HEK293 (cell line): ENCODE data around the gene CDX1.

Experiments
- GLI4 ChIP-seq: fragments of 450-650 bp; formaldehyde crosslinking; IDR thresholded peaks from 2 replicates; pipeline ENCODE4 v1.5.1; 2016; ENCODE audit warnings: missing biosample characterization, missing genetic modification characterization
- IKZF3 ChIP-seq: fragments of 450-650 bp; IDR thresholded peaks from 2 replicates; pipeline ENCODE4 v1.5.0; 2018; ENCODE audit warnings: missing biosample characterization, mild to moderate bottlenecking, missing genetic modification characterization, moderate library complexity
- KLF10 ChIP-seq: fragments of 450-650 bp; IDR thresholded peaks from 2 replicates; pipeline ENCODE4 v1.5.1; 2018; ENCODE audit warnings: missing biosample characterization, mild to moderate bottlenecking, missing genetic modification characterization
- MYNN ChIP-seq: fragments of 450-650 bp; formaldehyde crosslinking; IDR thresholded peaks from 2 replicates; pipeline ENCODE4 v1.5.1; 2016; ENCODE audit warnings: missing biosample characterization, missing genetic modification characterization, borderline replicate concordance
- RBAK ChIP-seq: fragments of 450-650 bp; formaldehyde crosslinking; IDR thresholded peaks from 2 replicates; pipeline ENCODE4 v1.5.1; 2016; ENCODE audit warnings: missing biosample characterization, missing genetic modification characterization
- SALL2 ChIP-seq: fragments of 450-650 bp; formaldehyde crosslinking; IDR thresholded peaks from 2 replicates; pipeline ENCODE4 v1.5.0; 2017; ENCODE audit warnings: missing biosample characterization, mild to moderate bottlenecking, missing genetic modification characterization, borderline replicate concordance
- TRIM28 ChIP-seq: IDR thresholded peaks from 2 replicates; pipeline ENCODE4 v1.6.1; 2011; ENCODE audit warnings: low read length, control low read depth, borderline replicate concordance
- ZBTB7A ChIP-seq: fragments of 450-650 bp; formaldehyde crosslinking; IDR thresholded peaks from 2 replicates; pipeline ENCODE4 v1.5.1; 2016; ENCODE audit warnings: low read depth, missing biosample characterization, missing genetic modification characterization
- ZEB2 ChIP-seq: fragments of 450-650 bp; formaldehyde crosslinking; IDR thresholded peaks from 2 replicates; pipeline ENCODE4 v1.5.1; 2016; ENCODE audit warnings: missing biosample characterization, missing genetic modification characterization
- ZNF133 ChIP-seq: fragments of 450-650 bp; formaldehyde crosslinking; IDR thresholded peaks from 2 replicates; pipeline ENCODE4 v1.5.1; 2016; ENCODE audit warnings: missing biosample characterization, missing genetic modification characterization
- ZNF155 ChIP-seq: fragments of 450-650 bp; formaldehyde crosslinking; IDR thresholded peaks from 2 replicates; pipeline ENCODE4 v1.5.1; 2016; ENCODE audit warnings: missing biosample characterization, missing genetic modification characterization
- ZNF211 ChIP-seq: fragments of 450-650 bp; formaldehyde crosslinking; IDR thresholded peaks from 2 replicates; pipeline ENCODE4 v1.5.1; 2016; ENCODE audit warnings: low read depth, missing biosample characterization, missing genetic modification characterization
- ZNF24 ChIP-seq: fragments of 450-650 bp; formaldehyde crosslinking; IDR thresholded peaks from 2 replicates; pipeline ENCODE4 v1.5.1; 2016; ENCODE audit warnings: missing biosample characterization, missing genetic modification characterization
- ZNF248 ChIP-seq: fragments of 450-650 bp; formaldehyde crosslinking; IDR thresholded peaks from 2 replicates; pipeline ENCODE4 v1.5.1; 2017; ENCODE audit warnings: missing biosample characterization, missing genetic modification characterization
- ZNF302 ChIP-seq: fragments of 450-650 bp; formaldehyde crosslinking; IDR thresholded peaks from 2 replicates; pipeline ENCODE4 v1.5.1; 2016; ENCODE audit warnings: missing biosample characterization, missing genetic modification characterization, low read depth
- ZNF350 ChIP-seq: fragments of 450-650 bp; formaldehyde crosslinking; IDR thresholded peaks from 2 replicates; pipeline ENCODE4 v1.5.0; 2017; ENCODE audit warnings: missing biosample characterization, mild to moderate bottlenecking, missing genetic modification characterization
- ZNF366 ChIP-seq: fragments of 450-650 bp; formaldehyde crosslinking; conservative IDR thresholded peaks from 2 replicates; pipeline ENCODE4 v1.5.1; 2016; ENCODE audit warnings: missing biosample characterization, missing genetic modification characterization
- ZNF394 ChIP-seq: fragments of 450-650 bp; formaldehyde crosslinking; IDR thresholded peaks from 2 replicates; pipeline ENCODE4 v1.5.1; 2016; ENCODE audit warnings: missing biosample characterization, missing genetic modification characterization, mild to moderate bottlenecking, moderate library complexity, borderline replicate concordance
- ZNF416 ChIP-seq: fragments of 450-650 bp; formaldehyde crosslinking; IDR thresholded peaks from 2 replicates; pipeline ENCODE4 v1.5.1; 2016; ENCODE audit warnings: missing biosample characterization, missing genetic modification characterization
- ZNF423 ChIP-seq: fragments of 450-650 bp; formaldehyde crosslinking; IDR thresholded peaks from 2 replicates; pipeline ENCODE4 v1.5.1; 2016; ENCODE audit warnings: missing biosample characterization, missing genetic modification characterization
- ZNF510 ChIP-seq: fragments of 450-650 bp; formaldehyde crosslinking; IDR thresholded peaks from 2 replicates; pipeline ENCODE4 v1.5.1; 2018; ENCODE audit warnings: mild to moderate bottlenecking, missing genetic modification characterization, missing biosample characterization; ENCODE audit not compliant: insufficient replicate concordance
- ZNF514 ChIP-seq: fragments of 450-650 bp; formaldehyde crosslinking; IDR thresholded peaks from 2 replicates; pipeline ENCODE4 v1.5.1; 2016; ENCODE audit warnings: missing biosample characterization, missing genetic modification characterization
- ZNF521 ChIP-seq: fragments of 450-650 bp; formaldehyde crosslinking; IDR thresholded peaks from 2 replicates; pipeline ENCODE4 v1.5.1; 2017; ENCODE audit warnings: missing biosample characterization, mild to moderate bottlenecking, missing genetic modification characterization
- ZNF555 ChIP-seq: fragments of 450-650 bp; formaldehyde crosslinking; conservative IDR thresholded peaks from 2 replicates; pipeline ENCODE4 v1.5.1; 2017; ENCODE audit warnings: missing biosample characterization, mild to moderate bottlenecking, missing genetic modification characterization, inconsistent platforms
- ZNF792 ChIP-seq: fragments of 450-650 bp; formaldehyde crosslinking; IDR thresholded peaks from 2 replicates; pipeline ENCODE4 v1.5.1; 2016; ENCODE audit warnings: missing biosample characterization, missing genetic modification characterization
- ZXDB ChIP-seq: fragments of 450-650 bp; formaldehyde crosslinking; IDR thresholded peaks from 2 replicates; pipeline ENCODE4 v1.5.1; 2016; ENCODE audit warnings: missing biosample characterization, missing genetic modification characterization
- TF ChIP-seq, protein P1 (sequence below): fragments of 450-650 bp; formaldehyde crosslinking; IDR thresholded peaks from 2 replicates; pipeline ENCODE4 v1.5.1; 2016; ENCODE audit warnings: missing biosample characterization, missing genetic modification characterization, borderline replicate concordance
- TF ChIP-seq, protein P2 (sequence below): fragments of 450-650 bp; formaldehyde crosslinking; optimal IDR thresholded peaks from 2 replicates; pipeline ENCODE3; 2016; ENCODE audit warnings: missing biosample characterization, mild to moderate bottlenecking, missing genetic modification characterization
- TF ChIP-seq, protein P3 (sequence below): fragments of 450-650 bp; formaldehyde crosslinking; IDR thresholded peaks from 2 replicates; pipeline ENCODE4 v1.5.1; 2016; ENCODE audit warnings: missing biosample characterization, missing genetic modification characterization
- TF ChIP-seq, protein P4 (sequence below): fragments of 450-650 bp; formaldehyde crosslinking; IDR thresholded peaks from 2 replicates; pipeline ENCODE4 v1.5.1; 2017; ENCODE audit warnings: missing biosample characterization, missing genetic modification characterization
- TF ChIP-seq, protein P5 (sequence below): fragments of 450-650 bp; formaldehyde crosslinking; IDR thresholded peaks from 2 replicates; pipeline ENCODE4 v1.5.1; 2016; ENCODE audit warnings: missing biosample characterization, missing genetic modification characterization

Gene CDX1

DNA sequence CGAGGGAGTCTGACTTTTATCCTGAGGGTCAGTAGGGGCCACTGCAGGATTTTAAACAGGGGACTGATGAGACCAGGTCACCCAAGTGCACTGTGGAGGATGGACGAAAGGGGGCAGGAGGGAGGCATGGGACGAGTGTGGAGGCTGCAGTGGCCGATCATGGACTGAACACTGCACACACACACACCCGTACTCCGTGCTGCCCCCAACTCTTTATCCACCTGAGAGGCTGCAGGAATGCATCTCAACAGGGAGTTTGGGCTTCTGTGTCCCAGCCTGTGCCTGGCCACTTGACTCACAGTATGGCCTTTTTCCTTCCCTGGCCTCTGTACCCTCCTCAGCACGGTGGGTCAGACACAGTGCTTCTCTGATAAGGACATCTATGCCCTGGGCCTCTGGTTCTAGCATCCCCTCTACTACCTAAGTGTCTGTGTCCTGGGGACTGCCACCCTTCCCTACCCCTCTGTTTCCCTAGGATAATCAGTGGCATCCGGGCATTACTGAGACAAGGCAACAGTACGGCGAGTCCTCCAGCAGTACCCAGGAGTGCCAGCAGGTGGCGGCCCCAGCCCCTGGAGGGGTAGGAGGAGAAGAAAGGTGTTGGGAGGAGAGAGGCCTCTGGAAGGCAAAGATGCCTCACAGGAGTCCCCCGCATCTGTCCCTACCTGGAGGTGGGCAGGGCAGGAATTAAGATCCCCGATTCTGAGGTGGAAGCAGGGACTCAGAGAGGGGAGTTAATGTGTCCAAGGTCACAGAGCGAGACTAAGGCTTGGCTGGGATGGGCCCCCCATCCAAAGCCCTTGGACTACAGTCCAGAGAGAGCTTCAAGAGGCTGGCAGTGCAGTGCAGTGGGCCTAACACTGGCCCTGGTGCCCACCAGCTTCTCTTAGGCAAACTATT, 5.1 kb upstream of the CDX1 start (continued):
- TF ChIP-seq IKZF3 (tag by site-specific recombination), result peak; percentile 35; the same call in 1 of the 2 replicates
- TF ChIP-seq ZNF211 (tag by site-specific recombination), result no peak
- TF ChIP-seq RBAK (tag by site-specific recombination), result no peak
- TF ChIP-seq, protein P1, sequence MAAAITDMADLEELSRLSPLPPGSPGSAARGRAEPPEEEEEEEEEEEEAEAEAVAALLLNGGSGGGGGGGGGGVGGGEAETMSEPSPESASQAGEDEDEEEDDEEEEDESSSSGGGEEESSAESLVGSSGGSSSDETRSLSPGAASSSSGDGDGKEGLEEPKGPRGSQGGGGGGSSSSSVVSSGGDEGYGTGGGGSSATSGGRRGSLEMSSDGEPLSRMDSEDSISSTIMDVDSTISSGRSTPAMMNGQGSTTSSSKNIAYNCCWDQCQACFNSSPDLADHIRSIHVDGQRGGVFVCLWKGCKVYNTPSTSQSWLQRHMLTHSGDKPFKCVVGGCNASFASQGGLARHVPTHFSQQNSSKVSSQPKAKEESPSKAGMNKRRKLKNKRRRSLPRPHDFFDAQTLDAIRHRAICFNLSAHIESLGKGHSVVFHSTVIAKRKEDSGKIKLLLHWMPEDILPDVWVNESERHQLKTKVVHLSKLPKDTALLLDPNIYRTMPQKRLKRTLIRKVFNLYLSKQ (tag by site-specific recombination), result no peak
- no peak for TF ChIP-seq ZNF423 (tag by site-specific recombination)
- TF ChIP-seq, protein P2, sequence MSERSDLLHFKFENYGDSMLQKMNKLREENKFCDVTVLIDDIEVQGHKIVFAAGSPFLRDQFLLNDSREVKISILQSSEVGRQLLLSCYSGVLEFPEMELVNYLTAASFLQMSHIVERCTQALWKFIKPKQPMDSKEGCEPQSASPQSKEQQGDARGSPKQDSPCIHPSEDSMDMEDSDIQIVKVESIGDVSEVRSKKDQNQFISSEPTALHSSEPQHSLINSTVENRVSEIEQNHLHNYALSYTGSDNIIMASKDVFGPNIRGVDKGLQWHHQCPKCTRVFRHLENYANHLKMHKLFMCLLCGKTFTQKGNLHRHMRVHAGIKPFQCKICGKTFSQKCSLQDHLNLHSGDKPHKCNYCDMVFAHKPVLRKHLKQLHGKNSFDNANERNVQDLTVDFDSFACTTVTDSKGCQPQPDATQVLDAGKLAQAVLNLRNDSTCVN, result peak; percentile 16
- peak; percentile 66 for TF ChIP-seq ZNF366
- no peak for TF ChIP-seq ZNF521 (tag by site-specific recombination)
- no peak for TF ChIP-seq ZNF416 (tag by site-specific recombination)
- no peak for TF ChIP-seq ZXDB
- no peak for TF ChIP-seq SALL2 (tag by site-specific recombination)
- TF ChIP-seq, protein P3, sequence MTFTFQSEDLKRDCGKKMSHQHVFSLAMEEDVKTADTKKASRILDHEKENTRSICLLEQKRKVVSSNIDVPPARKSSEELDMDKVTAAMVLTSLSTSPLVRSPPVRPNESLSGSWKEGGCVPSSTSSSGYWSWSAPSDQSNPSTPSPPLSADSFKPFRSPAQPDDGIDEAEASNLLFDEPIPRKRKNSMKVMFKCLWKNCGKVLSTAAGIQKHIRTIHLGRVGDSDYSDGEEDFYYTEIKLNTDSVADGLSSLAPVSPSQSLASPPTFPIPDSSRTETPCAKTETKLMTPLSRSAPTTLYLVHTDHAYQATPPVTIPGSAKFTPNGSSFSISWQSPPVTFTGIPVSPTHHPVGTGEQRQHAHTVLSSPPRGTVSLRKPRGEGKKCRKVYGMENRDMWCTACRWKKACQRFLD (tag by site-specific recombination), result no peak
- no peak for TF ChIP-seq ZNF248 (tag by site-specific recombination)
- no peak for TF ChIP-seq ZNF133 (tag by site-specific recombination)
- no peak for TF ChIP-seq MYNN (tag by site-specific recombination)
- TF ChIP-seq, protein P4, sequence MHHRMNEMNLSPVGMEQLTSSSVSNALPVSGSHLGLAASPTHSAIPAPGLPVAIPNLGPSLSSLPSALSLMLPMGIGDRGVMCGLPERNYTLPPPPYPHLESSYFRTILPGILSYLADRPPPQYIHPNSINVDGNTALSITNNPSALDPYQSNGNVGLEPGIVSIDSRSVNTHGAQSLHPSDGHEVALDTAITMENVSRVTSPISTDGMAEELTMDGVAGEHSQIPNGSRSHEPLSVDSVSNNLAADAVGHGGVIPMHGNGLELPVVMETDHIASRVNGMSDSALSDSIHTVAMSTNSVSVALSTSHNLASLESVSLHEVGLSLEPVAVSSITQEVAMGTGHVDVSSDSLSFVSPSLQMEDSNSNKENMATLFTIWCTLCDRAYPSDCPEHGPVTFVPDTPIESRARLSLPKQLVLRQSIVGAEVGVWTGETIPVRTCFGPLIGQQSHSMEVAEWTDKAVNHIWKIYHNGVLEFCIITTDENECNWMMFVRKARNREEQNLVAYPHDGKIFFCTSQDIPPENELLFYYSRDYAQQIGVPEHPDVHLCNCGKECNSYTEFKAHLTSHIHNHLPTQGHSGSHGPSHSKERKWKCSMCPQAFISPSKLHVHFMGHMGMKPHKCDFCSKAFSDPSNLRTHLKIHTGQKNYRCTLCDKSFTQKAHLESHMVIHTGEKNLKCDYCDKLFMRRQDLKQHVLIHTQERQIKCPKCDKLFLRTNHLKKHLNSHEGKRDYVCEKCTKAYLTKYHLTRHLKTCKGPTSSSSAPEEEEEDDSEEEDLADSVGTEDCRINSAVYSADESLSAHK (tag by site-specific recombination), result no peak
- no peak for TF ChIP-seq ZBTB7A
- no peak for TF ChIP-seq ZNF24 (tag by site-specific recombination)
- TF ChIP-seq ZNF792 (tag by site-specific recombination), result no peak
- no peak for TF ChIP-seq TRIM28
- no peak for TF ChIP-seq ZNF350 (tag by site-specific recombination)
- no peak for TF ChIP-seq ZNF155 (tag by site-specific recombination)
- 0 out of 2 replicates have a peak, but pooled peaks have one; percentile 56 for TF ChIP-seq ZEB2
- TF ChIP-seq ZNF394 (tag by site-specific recombination), result no peak
- no peak for TF ChIP-seq GLI4
- no peak for TF ChIP-seq ZNF555
- TF ChIP-seq, protein P5, sequence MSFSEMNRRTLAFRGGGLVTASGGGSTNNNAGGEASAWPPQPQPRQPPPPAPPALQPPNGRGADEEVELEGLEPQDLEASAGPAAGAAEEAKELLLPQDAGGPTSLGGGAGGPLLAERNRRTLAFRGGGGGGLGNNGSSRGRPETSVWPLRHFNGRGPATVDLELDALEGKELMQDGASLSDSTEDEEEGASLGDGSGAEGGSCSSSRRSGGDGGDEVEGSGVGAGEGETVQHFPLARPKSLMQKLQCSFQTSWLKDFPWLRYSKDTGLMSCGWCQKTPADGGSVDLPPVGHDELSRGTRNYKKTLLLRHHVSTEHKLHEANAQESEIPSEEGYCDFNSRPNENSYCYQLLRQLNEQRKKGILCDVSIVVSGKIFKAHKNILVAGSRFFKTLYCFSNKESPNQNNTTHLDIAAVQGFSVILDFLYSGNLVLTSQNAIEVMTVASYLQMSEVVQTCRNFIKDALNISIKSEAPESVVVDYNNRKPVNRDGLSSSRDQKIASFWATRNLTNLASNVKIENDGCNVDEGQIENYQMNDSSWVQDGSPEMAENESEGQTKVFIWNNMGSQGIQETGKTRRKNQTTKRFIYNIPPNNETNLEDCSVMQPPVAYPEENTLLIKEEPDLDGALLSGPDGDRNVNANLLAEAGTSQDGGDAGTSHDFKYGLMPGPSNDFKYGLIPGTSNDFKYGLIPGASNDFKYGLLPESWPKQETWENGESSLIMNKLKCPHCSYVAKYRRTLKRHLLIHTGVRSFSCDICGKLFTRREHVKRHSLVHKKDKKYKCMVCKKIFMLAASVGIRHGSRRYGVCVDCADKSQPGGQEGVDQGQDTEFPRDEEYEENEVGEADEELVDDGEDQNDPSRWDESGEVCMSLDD (tag by site-specific recombination), result 0 out of 2 replicates have a peak, but pooled peaks have one; percentile 13
- no peak for TF ChIP-seq ZNF514
- TF ChIP-seq ZNF510, result no peak
- TF ChIP-seq KLF10 (tag by site-specific recombination), result no peak
- TF ChIP-seq ZNF302 (tag by site-specific recombination), result no peak
